Measurements from ENCODE around the gene CEP41. TPM values are rescaled to one million over a fixed set of nuclear protein-coding genes. Genes with fewer than 3 reads are reported as not detected.
"Not testable (repeated sequence)": the region's sequence is repeated elsewhere in the genome, so short reads cannot be mapped to it uniquely, and the experiment has no call there.

Gene CEP41
- total RNA-seq, 1 donor from 2014 or later, result 23.5 TPM

- DNase-seq (ENCODE audit: extremely low read depth, low read depth, low spot score), result no peak
Measured at GRCh38 chr7:130463553-130464434, 23.0 kb upstream of the CEP41 start.

GRCh38 chr7:130461272-130461671, 20.5 kb upstream of the CEP41 start:
- DNase-seq (ENCODE audit: extremely low read depth, low read depth, low spot score), result no peak

- DNase-seq (ENCODE audit: extremely low read depth, low read depth, low spot score), result no peak
Measured at GRCh38 chr7:130458257-130458656, 17.4 kb upstream of the CEP41 start.

GRCh38 chr7:130454959-130455358, 14.1 kb upstream of the CEP41 start:
- DNase-seq (ENCODE audit: extremely low read depth, low read depth, low spot score), result no peak

- DNase-seq (ENCODE audit: extremely low read depth, low read depth, low spot score), result no peak
Measured at GRCh38 chr7:130452951-130453350, 12.1 kb upstream of the CEP41 start.

GRCh38 chr7:130451344-130451743, 10.5 kb upstream of the CEP41 start:
- DNase-seq (ENCODE audit: extremely low read depth, low read depth, low spot score), result not testable (repeated sequence)

GRCh38 chr7:130446259-130446658, 5.4 kb upstream of the CEP41 start:
- no peak for DNase-seq (ENCODE audit: extremely low read depth, low read depth, low spot score)

- DNase-seq (ENCODE audit: extremely low read depth, low read depth, low spot score), result no peak
Measured at GRCh38 chr7:130444751-130445407, 4.1 kb upstream of the CEP41 start.

- no peak for DNase-seq (ENCODE audit: extremely low read depth, low read depth, low spot score)
Measured at GRCh38 chr7:130444234-130444633, 3.4 kb upstream of the CEP41 start.

- DNase-seq (ENCODE audit: extremely low read depth, low read depth, low spot score), result no peak
Measured at GRCh38 chr7:130442601-130443000, 1.8 kb upstream of the CEP41 start.

- DNase-seq (ENCODE audit: extremely low read depth, low read depth, low spot score), result no peak
Measured at GRCh38 chr7:130441408-130441869, 623 bp upstream of the CEP41 start.

- DNase-seq (ENCODE audit: extremely low read depth, low read depth, low spot score), result no peak
Measured at GRCh38 chr7:130436253-130436652, 4.6 kb downstream of the CEP41 start.

- DNase-seq (ENCODE audit: extremely low read depth, low read depth, low spot score), result no peak
Measured at GRCh38 chr7:130435311-130435854, 5.4 kb downstream of the CEP41 start.

GRCh38 chr7:130433301-130433700, 7.5 kb downstream of the CEP41 start:
- DNase-seq (ENCODE audit: extremely low read depth, low read depth, low spot score), result no peak

- DNase-seq (ENCODE audit: extremely low read depth, low read depth, low spot score), result no peak
Measured at GRCh38 chr7:130432886-130433285, 7.9 kb downstream of the CEP41 start.

- DNase-seq (ENCODE audit: extremely low read depth, low read depth, low spot score), result no peak
Measured at GRCh38 chr7:130430841-130431666, 9.8 kb downstream of the CEP41 start.

- DNase-seq (ENCODE audit: extremely low read depth, low read depth, low spot score), result no peak
Measured at GRCh38 chr7:130430115-130430514, 10.7 kb downstream of the CEP41 start.

GRCh38 chr7:130429019-130429418, 11.8 kb downstream of the CEP41 start:
- DNase-seq (ENCODE audit: extremely low read depth, low read depth, low spot score), result no peak

- DNase-seq (ENCODE audit: extremely low read depth, low read depth, low spot score), result no peak
Measured at GRCh38 chr7:130426564-130426963, 14.3 kb downstream of the CEP41 start.

- no peak for DNase-seq (ENCODE audit: extremely low read depth, low read depth, low spot score)
Measured at GRCh38 chr7:130425796-130426195, 15.0 kb downstream of the CEP41 start.

- DNase-seq (ENCODE audit: extremely low read depth, low read depth, low spot score), result no peak
Measured at GRCh38 chr7:130423501-130424037, 17.2 kb downstream of the CEP41 start.
